Measurements from ENCODE around the gene GPR137B. TPM values are rescaled to one million over a fixed set of nuclear protein-coding genes. Genes with fewer than 3 reads are reported as not detected.

Gene GPR137B
- total RNA-seq, 1 donor from 2014 or later = 36.7 TPM

- H3K36me3 ChIP-seq = peaks cover 17% of the 10 kb centered on the region
- H3K27ac ChIP-seq (replicated peaks) = no peak overlapping the region
- no peak for TF ChIP-seq CTCF (IDR thresholded peaks at IDR 0.05; ENCODE audit: borderline replicate concordance)
- peaks cover 22% of the 10 kb centered on the region for H3K4me1 ChIP-seq
- DNase-seq = no peak
- H3K27me3 ChIP-seq (ENCODE audit: low read depth) = no peaks in the 10 kb centered on the region
- no peaks in the 10 kb centered on the region for H3K9me3 ChIP-seq (replicated peaks)
- intact Hi-C loops (cut with micrococcal nuclease) = no loop called here
- no peak overlapping the region for H3K4me3 ChIP-seq
These were observed 66.8 kb downstream of the GPR137B start for GRCh38 chr1:236209185-236209584.

GRCh38 chr1:236209713-236210112 lies 67.4 kb downstream of the GPR137B start:
- TF ChIP-seq CTCF (IDR thresholded peaks at IDR 0.05; ENCODE audit: borderline replicate concordance) = no peak
- peaks cover 26% of the 10 kb centered on the region for H3K4me1 ChIP-seq
- no peak overlapping the region for H3K4me3 ChIP-seq
- H3K27me3 ChIP-seq (ENCODE audit: low read depth) = no peaks in the 10 kb centered on the region
- intact Hi-C loops (cut with micrococcal nuclease) = no loop called here
- no peak for DNase-seq
- peaks cover 17% of the 10 kb centered on the region for H3K36me3 ChIP-seq
- no peak overlapping the region for H3K27ac ChIP-seq (replicated peaks)
- no peaks in the 10 kb centered on the region for H3K9me3 ChIP-seq (replicated peaks)

- Histone ChIP-seq H3K9me3 (replicated peaks) (no peaks in the 10 kb centered on the region), H3K27ac (replicated peaks) (no peak overlapping the region), H3K4me3 (no peak overlapping the region), H3K36me3 (peaks cover 7% of the 10 kb centered on the region), H3K27me3 (ENCODE audit: low read depth) (no peaks in the 10 kb centered on the region), H3K4me1 (peaks cover 19% of the 10 kb centered on the region)
- intact Hi-C loops (cut with micrococcal nuclease) = no loop called here
- no peak for DNase-seq
- TF ChIP-seq CTCF (IDR thresholded peaks at IDR 0.05; ENCODE audit: borderline replicate concordance) = no peak
These were observed 69.5 kb downstream of the GPR137B start for GRCh38 chr1:236211815-236212214.

GRCh38 chr1:236213534-236213933 lies 71.2 kb downstream of the GPR137B start:
- intact Hi-C loops (cut with micrococcal nuclease) = no loop called here
- no peak for DNase-seq
- Histone ChIP-seq H3K9me3 (replicated peaks) (no peaks in the 10 kb centered on the region), H3K27ac (replicated peaks) (no peak overlapping the region), H3K36me3 (no peaks in the 10 kb centered on the region), H3K4me3 (no peak overlapping the region), H3K4me1 (peaks cover 17% of the 10 kb centered on the region), H3K27me3 (ENCODE audit: low read depth) (no peaks in the 10 kb centered on the region)
- no peak for TF ChIP-seq CTCF (IDR thresholded peaks at IDR 0.05; ENCODE audit: borderline replicate concordance)

- H3K4me1 ChIP-seq = peaks cover 17% of the 10 kb centered on the region
- no peak for TF ChIP-seq CTCF (IDR thresholded peaks at IDR 0.05; ENCODE audit: borderline replicate concordance)
- DNase-seq = no peak
- no peaks in the 10 kb centered on the region for H3K36me3 ChIP-seq
- H3K9me3 ChIP-seq (replicated peaks) = no peaks in the 10 kb centered on the region
- no peak overlapping the region for H3K4me3 ChIP-seq
- H3K27ac ChIP-seq (replicated peaks) = no peak overlapping the region
- intact Hi-C loops (cut with micrococcal nuclease) = no loop called here
- no peaks in the 10 kb centered on the region for H3K27me3 ChIP-seq (ENCODE audit: low read depth)
These were observed 72.4 kb downstream of the GPR137B start for GRCh38 chr1:236214761-236215160.

GRCh38 chr1:236220473-236220872 lies 78.1 kb downstream of the GPR137B start:
- Histone ChIP-seq H3K4me1 (peaks cover 2% of the 10 kb centered on the region), H3K27me3 (ENCODE audit: low read depth) (no peaks in the 10 kb centered on the region), H3K9me3 (replicated peaks) (no peaks in the 10 kb centered on the region), H3K4me3 (no peak overlapping the region), H3K27ac (replicated peaks) (no peak overlapping the region), H3K36me3 (peaks cover 39% of the 10 kb centered on the region)
- intact Hi-C loops (cut with micrococcal nuclease) = no loop called here
- no peak for TF ChIP-seq CTCF (IDR thresholded peaks at IDR 0.05; ENCODE audit: borderline replicate concordance)
- DNase-seq = no peak
